ENCODE measurements around the gene POLR1D. TPM values are rescaled to one million over a fixed set of nuclear protein-coding genes. Genes with fewer than 3 reads are reported as not detected.

Gene POLR1D
- total and polyA plus RNA-seq, 9 donors: 98.0 to 146 (median 110) TPM

DNA sequence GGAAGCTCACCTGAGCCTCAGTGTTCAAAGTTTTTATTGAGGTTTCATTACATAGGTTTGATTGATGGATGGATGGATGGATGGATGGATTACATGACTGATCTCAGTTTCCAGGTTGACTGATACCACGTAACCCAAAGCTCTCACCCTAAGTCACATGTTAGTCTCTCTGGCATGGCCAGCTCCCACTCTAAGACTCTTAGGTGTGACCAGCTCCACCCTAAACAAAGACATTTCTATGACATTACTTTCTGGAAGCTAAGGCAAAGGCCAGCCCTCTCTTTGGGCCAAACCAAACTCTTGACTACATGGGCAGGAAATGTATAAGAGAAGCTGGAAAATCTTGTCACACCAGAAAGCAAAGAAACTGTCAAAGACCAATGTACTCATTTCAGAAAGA is 28.6 kb downstream of the POLR1D start:
- DNase-seq: no peak
- H3K36me3 ChIP-seq (ENCODE audit: control insufficient read depth, insufficient read depth, low read length): peaks cover 18% of the 10 kb centered on the region
- no peaks in the 10 kb centered on the region for H3K27me3 ChIP-seq (ENCODE audit: control insufficient read depth, insufficient read depth, low read length)
- WGBS (ENCODE audit: insufficient coverage): no CpG with 5 or more reads among the region's 1 CpG
- H3K4me1 ChIP-seq (ENCODE audit: control insufficient read depth, insufficient read depth, low read length): no peaks in the 10 kb centered on the region
- peaks cover 10% of the 10 kb centered on the region for H3K9me3 ChIP-seq (replicated peaks; ENCODE audit: control insufficient read depth, low read depth, low read length)
- H3K27ac ChIP-seq (ENCODE audit: low read length): no peak overlapping the region
- no peak overlapping the region for H3K4me3 ChIP-seq (ENCODE audit: low read length)

DNA sequence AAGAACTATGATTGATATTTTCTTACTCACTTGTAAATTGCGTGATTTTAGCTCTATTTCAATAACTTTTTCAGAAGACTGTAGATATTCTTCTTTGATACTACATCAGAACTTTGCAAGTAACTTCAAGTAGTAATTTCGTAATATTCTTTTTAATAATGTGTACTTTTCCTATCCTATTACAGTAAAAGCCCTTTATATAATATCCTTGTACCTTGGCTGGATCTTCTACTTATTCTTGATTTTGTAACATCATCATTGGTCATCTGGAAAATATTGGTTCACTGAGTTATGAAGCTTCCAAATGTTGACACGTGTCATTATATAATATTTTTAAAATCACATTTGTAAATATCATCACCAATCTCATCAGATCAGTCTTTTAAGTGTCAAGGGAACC is 32.4 kb downstream of the POLR1D start:
- no peak overlapping the region for H3K4me3 ChIP-seq (ENCODE audit: low read length)
- no peak for DNase-seq
- H3K9me3 ChIP-seq (replicated peaks; ENCODE audit: control insufficient read depth, low read depth, low read length): peaks cover 10% of the 10 kb centered on the region
- no peak overlapping the region for H3K27ac ChIP-seq (ENCODE audit: low read length)
- peaks cover 18% of the 10 kb centered on the region for H3K36me3 ChIP-seq (ENCODE audit: control insufficient read depth, insufficient read depth, low read length)
- WGBS (ENCODE audit: insufficient coverage): no CpG with 5 or more reads among the region's 3 CpGs
- no peaks in the 10 kb centered on the region for H3K4me1 ChIP-seq (ENCODE audit: control insufficient read depth, insufficient read depth, low read length)
- H3K27me3 ChIP-seq (ENCODE audit: control insufficient read depth, insufficient read depth, low read length): no peaks in the 10 kb centered on the region

DNA sequence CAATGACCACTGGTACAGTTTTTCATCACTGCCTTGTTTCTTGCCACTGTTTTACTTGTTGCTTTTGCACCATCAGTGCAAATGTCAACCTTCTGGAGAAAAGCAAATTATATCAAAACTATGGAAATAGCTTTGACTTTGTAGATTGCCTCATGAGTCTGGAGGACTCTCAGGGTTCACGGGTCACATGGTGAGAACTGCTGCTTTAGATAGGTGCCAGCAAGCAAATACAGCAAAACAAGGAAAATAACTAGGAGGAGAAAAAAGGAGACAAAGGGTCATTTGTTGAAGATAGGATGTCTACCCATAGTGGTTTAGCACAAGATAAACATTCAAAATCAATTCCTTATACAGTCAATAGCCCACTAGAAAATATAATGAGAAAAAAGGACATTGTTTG is 33.1 kb downstream of the POLR1D start:
- Histone ChIP-seq H3K36me3 (ENCODE audit: control insufficient read depth, insufficient read depth, low read length) (peaks cover 15% of the 10 kb centered on the region), H3K4me3 (ENCODE audit: low read length) (no peak overlapping the region), H3K27ac (ENCODE audit: low read length) (no peak overlapping the region), H3K27me3 (ENCODE audit: control insufficient read depth, insufficient read depth, low read length) (no peaks in the 10 kb centered on the region), H3K9me3 (replicated peaks; ENCODE audit: control insufficient read depth, low read depth, low read length) (peaks cover 7% of the 10 kb centered on the region), H3K4me1 (ENCODE audit: control insufficient read depth, insufficient read depth, low read length) (no peaks in the 10 kb centered on the region)
- DNase-seq: no peak
- no CpG with 5 or more reads among the region's 1 CpG for WGBS (ENCODE audit: insufficient coverage)

DNA sequence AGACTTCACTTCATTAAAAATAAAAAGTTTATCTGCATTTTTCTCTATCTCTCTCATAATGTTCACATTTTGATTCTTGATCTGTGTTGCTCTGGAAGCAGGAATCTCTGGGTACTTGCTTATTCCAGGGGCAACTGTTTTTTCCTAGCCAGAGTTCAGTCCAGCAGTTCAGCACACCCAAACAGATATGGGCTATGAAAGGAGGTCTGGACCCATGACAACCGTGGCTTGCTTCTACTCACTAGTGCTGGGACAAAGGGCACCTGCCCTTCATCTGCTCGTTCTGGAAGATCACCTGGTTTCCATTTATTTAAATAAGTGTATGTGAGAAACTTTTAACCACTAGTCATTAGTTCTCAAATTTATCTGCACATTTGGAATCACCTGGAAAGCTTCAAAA is 36.0 kb downstream of the POLR1D start:
- no peaks in the 10 kb centered on the region for H3K4me1 ChIP-seq (ENCODE audit: control insufficient read depth, insufficient read depth, low read length)
- H3K27ac ChIP-seq (ENCODE audit: low read length): no peak overlapping the region

DNA sequence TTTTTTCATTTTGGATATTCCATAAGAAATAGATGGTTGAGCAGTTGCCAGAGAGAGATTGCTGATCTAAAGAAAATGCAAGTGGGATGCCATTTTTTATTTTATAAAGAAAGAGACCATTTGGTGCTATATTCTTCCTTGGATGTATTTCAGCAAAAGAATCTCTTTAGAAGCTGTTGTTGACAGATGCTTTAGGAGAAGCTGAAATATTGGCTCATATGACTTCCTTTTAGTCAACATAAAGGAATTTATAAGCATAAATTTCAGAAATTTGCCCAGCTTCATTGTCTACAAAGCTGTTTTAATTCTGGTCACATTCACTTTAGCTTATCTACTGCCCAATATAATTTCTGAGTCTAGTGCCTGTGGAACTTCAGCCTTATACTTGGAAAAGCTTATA is 36.9 kb downstream of the POLR1D start:
- H3K9me3 ChIP-seq (replicated peaks; ENCODE audit: control insufficient read depth, low read depth, low read length): no peaks in the 10 kb centered on the region
- peaks cover 3% of the 10 kb centered on the region for H3K36me3 ChIP-seq (ENCODE audit: control insufficient read depth, insufficient read depth, low read length)
- DNase-seq: peak; percentile 14
- H3K4me3 ChIP-seq (ENCODE audit: low read length): no peak overlapping the region
- no peaks in the 10 kb centered on the region for H3K27me3 ChIP-seq (ENCODE audit: control insufficient read depth, insufficient read depth, low read length)
- H3K27ac ChIP-seq (ENCODE audit: low read length): no peak overlapping the region
- no peaks in the 10 kb centered on the region for H3K4me1 ChIP-seq (ENCODE audit: control insufficient read depth, insufficient read depth, low read length)

More for the DNA sequence above, 36.0 kb downstream of the POLR1D start:
- no peak for DNase-seq
- no CpG with 5 or more reads among the region's 2 CpGs for WGBS (ENCODE audit: insufficient coverage)
- no peak overlapping the region for H3K4me3 ChIP-seq (ENCODE audit: low read length)
- peaks cover 3% of the 10 kb centered on the region for H3K36me3 ChIP-seq (ENCODE audit: control insufficient read depth, insufficient read depth, low read length)
- no peaks in the 10 kb centered on the region for H3K9me3 ChIP-seq (replicated peaks; ENCODE audit: control insufficient read depth, low read depth, low read length)
- no peaks in the 10 kb centered on the region for H3K27me3 ChIP-seq (ENCODE audit: control insufficient read depth, insufficient read depth, low read length)

DNA sequence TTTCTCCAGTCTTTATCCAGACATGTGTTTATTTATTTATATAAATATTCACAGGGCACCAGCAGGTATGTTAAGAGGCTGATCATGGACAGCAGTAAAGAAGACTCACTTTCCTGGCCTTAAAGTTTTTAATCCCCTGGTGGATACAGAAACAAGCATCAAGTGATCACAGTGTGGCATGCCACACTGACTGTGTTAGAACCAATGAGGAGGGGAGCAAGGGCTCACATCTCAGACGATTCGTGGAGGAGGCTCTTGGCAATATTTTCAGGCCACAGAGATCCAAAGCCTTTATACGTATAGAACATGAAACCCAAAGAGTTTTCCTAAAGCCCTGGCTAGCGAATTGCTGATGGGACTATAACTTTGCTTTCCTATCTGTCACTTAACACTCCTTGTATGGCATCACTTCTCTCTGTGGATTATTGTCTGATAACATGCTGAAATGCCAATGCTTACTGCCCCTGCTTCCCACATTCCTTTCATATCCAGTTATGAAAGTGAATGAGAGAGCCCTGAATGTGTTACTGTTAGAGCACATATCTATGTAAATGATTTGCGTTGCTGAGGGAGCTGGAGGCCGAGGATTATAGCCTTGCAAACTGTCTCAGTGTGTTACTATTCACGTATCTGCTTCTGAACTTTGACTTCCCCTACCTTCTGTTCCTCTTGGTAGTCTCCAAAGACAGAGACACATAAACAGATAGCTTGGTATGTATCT is 37.6 kb downstream of the POLR1D start:
- Histone ChIP-seq H3K27me3 (ENCODE audit: control insufficient read depth, insufficient read depth, low read length) (no peaks in the 10 kb centered on the region), H3K36me3 (ENCODE audit: control insufficient read depth, insufficient read depth, low read length) (peaks cover 3% of the 10 kb centered on the region), H3K4me1 (ENCODE audit: control insufficient read depth, insufficient read depth, low read length) (no peaks in the 10 kb centered on the region), H3K27ac (ENCODE audit: low read length) (no peak overlapping the region), H3K9me3 (replicated peaks; ENCODE audit: control insufficient read depth, low read depth, low read length) (no peaks in the 10 kb centered on the region), H3K4me3 (ENCODE audit: low read length) (no peak overlapping the region)
- DNase-seq: no peak
- 72% methylated on average over 4 of the region's 7 CpGs for WGBS (ENCODE audit: insufficient coverage)

DNA sequence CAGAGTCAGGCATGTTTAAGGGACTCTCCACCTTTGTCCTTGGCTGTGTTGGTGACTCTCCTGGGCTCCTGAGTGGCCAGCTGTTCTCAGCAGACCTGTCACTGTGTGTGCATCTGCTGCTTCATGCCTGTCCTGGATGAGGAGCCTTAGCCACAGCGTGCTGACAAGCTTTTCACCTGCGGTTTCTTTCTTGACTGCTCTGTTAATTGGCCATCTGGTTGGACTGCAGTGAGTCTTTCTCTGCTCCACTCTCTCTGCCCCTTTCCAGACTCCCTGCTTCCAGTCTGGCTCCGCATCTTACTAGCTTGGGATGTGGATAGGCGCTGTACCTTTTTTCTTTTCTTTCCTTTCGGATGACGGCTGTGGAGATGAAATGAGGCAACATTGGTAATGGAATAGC is 38.8 kb downstream of the POLR1D start:
- Histone ChIP-seq H3K27ac (ENCODE audit: low read length) (no peak overlapping the region), H3K9me3 (replicated peaks; ENCODE audit: control insufficient read depth, low read depth, low read length) (no peaks in the 10 kb centered on the region), H3K27me3 (ENCODE audit: control insufficient read depth, insufficient read depth, low read length) (no peaks in the 10 kb centered on the region), H3K4me3 (ENCODE audit: low read length) (no peak overlapping the region), H3K4me1 (ENCODE audit: control insufficient read depth, insufficient read depth, low read length) (no peaks in the 10 kb centered on the region), H3K36me3 (ENCODE audit: control insufficient read depth, insufficient read depth, low read length) (peaks cover 4% of the 10 kb centered on the region)
- DNase-seq: no peak
- WGBS (ENCODE audit: insufficient coverage): 90% methylated on average over 4 of the region's 6 CpGs

DNA sequence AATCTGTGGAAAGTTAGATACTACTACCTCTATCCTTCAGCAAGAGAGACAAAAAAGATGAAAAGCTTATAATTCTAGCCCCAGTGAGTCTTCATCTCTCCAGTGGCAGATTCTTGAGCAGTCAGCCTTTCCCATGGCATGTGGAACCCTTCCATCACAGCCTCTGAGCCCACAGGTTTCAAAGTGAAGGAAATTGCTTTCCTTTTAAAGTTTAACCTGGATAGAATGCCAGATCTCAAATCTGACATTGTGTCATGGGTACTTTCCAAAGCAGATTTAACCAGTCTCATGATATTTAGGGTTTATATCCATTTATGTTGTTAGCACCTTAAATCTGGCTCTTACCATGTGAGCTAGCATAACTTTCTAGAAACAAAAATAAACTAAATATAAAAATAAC is 39.3 kb downstream of the POLR1D start:
- H3K4me1 ChIP-seq (ENCODE audit: control insufficient read depth, insufficient read depth, low read length): no peaks in the 10 kb centered on the region
- no peak for DNase-seq
- no peak overlapping the region for H3K4me3 ChIP-seq (ENCODE audit: low read length)
- H3K36me3 ChIP-seq (ENCODE audit: control insufficient read depth, insufficient read depth, low read length): peaks cover 9% of the 10 kb centered on the region
- H3K27ac ChIP-seq (ENCODE audit: low read length): no peak overlapping the region
- H3K9me3 ChIP-seq (replicated peaks; ENCODE audit: control insufficient read depth, low read depth, low read length): no peaks in the 10 kb centered on the region
- no peaks in the 10 kb centered on the region for H3K27me3 ChIP-seq (ENCODE audit: control insufficient read depth, insufficient read depth, low read length)

DNA sequence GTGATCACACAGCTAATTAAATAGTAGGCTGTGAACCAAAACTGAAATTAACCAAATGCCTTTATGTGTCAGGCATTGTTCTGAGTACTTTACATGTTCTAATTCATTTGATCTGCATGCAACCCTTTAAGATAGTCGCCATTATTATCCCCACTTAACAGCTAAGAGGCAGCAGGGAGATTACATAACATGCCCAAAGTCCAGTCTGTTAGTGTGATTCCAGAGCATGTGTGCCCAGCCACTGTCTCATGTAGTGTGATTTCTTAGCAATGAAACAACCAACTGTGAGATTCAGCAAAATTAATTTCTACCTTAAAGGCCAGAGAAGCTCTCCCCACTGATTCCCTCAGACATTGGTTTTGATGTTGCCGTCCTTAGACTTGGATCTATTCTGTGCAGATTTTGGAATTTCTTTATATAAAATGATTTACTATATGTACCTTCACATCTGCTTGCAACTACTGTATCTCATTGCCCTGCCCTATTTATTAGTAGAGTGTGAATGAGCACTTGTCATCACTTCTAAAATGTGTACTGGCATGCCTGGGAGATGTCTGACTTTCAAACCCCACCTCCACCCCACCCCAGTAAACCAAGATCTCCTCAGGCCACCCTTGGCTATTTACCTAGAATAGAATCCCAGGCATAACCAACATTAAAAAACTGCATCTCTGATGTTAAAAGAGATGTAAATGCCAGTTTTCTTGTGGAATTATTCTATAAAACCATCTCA is 41.2 kb downstream of the POLR1D start:
- DNase-seq: no peak
- no CpG with 5 or more reads among the region's 2 CpGs for WGBS (ENCODE audit: insufficient coverage)
- H3K4me1 ChIP-seq (ENCODE audit: control insufficient read depth, insufficient read depth, low read length): no peaks in the 10 kb centered on the region
- H3K36me3 ChIP-seq (ENCODE audit: control insufficient read depth, insufficient read depth, low read length): peaks cover 13% of the 10 kb centered on the region
- no peaks in the 10 kb centered on the region for H3K27me3 ChIP-seq (ENCODE audit: control insufficient read depth, insufficient read depth, low read length)
- no peak overlapping the region for H3K27ac ChIP-seq (ENCODE audit: low read length)
- H3K9me3 ChIP-seq (replicated peaks; ENCODE audit: control insufficient read depth, low read depth, low read length): no peaks in the 10 kb centered on the region
- H3K4me3 ChIP-seq (ENCODE audit: low read length): no peak overlapping the region

DNA sequence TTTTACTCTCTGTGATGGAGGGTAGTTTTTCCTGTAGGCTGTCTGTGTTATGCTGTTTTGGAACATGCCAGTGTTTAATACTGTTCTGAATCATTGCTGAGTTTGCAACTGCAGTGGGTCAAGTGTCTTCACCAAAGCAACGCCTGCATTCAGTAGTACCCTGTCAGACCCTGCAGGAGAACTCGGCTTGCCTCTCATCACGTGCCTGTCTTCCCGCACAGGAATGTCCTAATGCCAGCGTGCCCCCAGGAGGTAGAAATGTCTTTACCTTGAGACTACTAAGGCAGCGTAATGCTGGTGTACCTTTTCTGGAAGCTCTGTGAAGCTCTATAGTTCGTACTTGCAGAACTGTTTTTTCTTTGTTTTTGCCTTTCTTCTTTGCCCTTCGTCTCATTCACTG is 42.3 kb downstream of the POLR1D start:
- Histone ChIP-seq H3K36me3 (ENCODE audit: control insufficient read depth, insufficient read depth, low read length) (peaks cover 13% of the 10 kb centered on the region), H3K4me1 (ENCODE audit: control insufficient read depth, insufficient read depth, low read length) (no peaks in the 10 kb centered on the region), H3K27me3 (ENCODE audit: control insufficient read depth, insufficient read depth, low read length) (no peaks in the 10 kb centered on the region), H3K9me3 (replicated peaks; ENCODE audit: control insufficient read depth, low read depth, low read length) (no peaks in the 10 kb centered on the region), H3K27ac (ENCODE audit: low read length) (no peak overlapping the region), H3K4me3 (ENCODE audit: low read length) (no peak overlapping the region)
- WGBS (ENCODE audit: insufficient coverage): 73% methylated on average over 8 of the region's 8 CpGs
- DNase-seq: no peak

Data from muscle of leg (tissue), 11 donors.